CD4-positive, alpha-beta T cell (primary cell): ENCODE measurements around the gene HSCB. TPM values are rescaled to one million over a fixed set of nuclear protein-coding genes. Genes with fewer than 3 reads are reported as not detected.

Experiments used
- ATAC-seq: fragments of 200-7000 bp; cut with Tn5 transposase; one replicate; pipeline ENCODE4 v1.10.0; 2022; ENCODE audit warnings: mild to moderate bottlenecking; ENCODE audit not compliant: poor library complexity
- CTCF ChIA-PET: fragments of 350-600 bp; sonication (Branson Sonifier 250); formaldehyde crosslinking; loops from one replicate; lab custom pipeline; 2021; ENCODE audit warnings: antibody characterized with exemption, inconsistent platforms; lab: Charles Lee
- POLR2A ChIA-PET: fragments of 350-600 bp; sonication (Branson Sonifier 250); formaldehyde crosslinking; loops from one replicate; lab custom pipeline; 2021; ENCODE audit warnings: antibody characterized with exemption, inconsistent platforms; lab: Charles Lee
- DNase-seq, 14 experiments: peaks; one replicate each; pipeline ENCODE4 v3.0.0-alpha.2; 2013 to 2020; ENCODE audit warnings: mixed read lengths in 2 of 14
- H3K27ac ChIP-seq, 2 donors: one replicate each; pipeline versions ENCODE4 v1.5.1 to v1.7.0; 2013; ENCODE audit warnings: low read length in 2 of 2, low read depth in 1 of 2, mild to moderate bottlenecking in 1 of 2
- H3K27me3 ChIP-seq, 2 experiments: 1 replicate in 1 of 2; 2 replicates in 1 of 2; pipeline versions ENCODE4 v1.6.1 to v1.7.0; 2013; ENCODE audit warnings: low read length in 2 of 2, control low read depth in 1 of 2, mild to moderate bottlenecking in 1 of 2, moderate library complexity in 1 of 2; ENCODE audit not compliant: insufficient read depth in 2 of 2, control insufficient read depth in 1 of 2
- H3K36me3 ChIP-seq: one replicate; pipeline ENCODE4 v1.6.1; 2013; ENCODE audit warnings: low read length, control low read depth; ENCODE audit not compliant: insufficient read depth
- H3K4me1 ChIP-seq: one replicate; pipeline ENCODE4 v1.6.1; 2013; ENCODE audit warnings: low read length, control low read depth; ENCODE audit not compliant: insufficient read depth
- H3K4me3 ChIP-seq: one replicate; pipeline ENCODE4 v1.5.1; 2013; ENCODE audit warnings: mild to moderate bottlenecking, low read length, moderate library complexity
- H3K9me3 ChIP-seq, 2 experiments: 1 replicate in 1 of 2; 2 replicates in 1 of 2; pipeline versions ENCODE4 v1.6.1 to v1.7.0; 2013; ENCODE audit warnings: low read length in 2 of 2, mild to moderate bottlenecking in 2 of 2, control low read depth in 1 of 2, moderate library complexity in 1 of 2; ENCODE audit not compliant: control insufficient read depth in 1 of 2, insufficient read depth in 1 of 2
- H3K27ac Mint-ChIP-seq: one replicate; pipeline ENCODE4 v1.8.0; 2020; ENCODE audit warnings: mixed read lengths
- H3K27me3 Mint-ChIP-seq: one replicate; pipeline ENCODE4 v1.8.0; 2021; ENCODE audit warnings: mixed read lengths
- H3K36me3 Mint-ChIP-seq: one replicate; pipeline ENCODE4 v1.8.0; 2021; ENCODE audit warnings: low read depth, mixed read lengths
- H3K4me1 Mint-ChIP-seq: one replicate; pipeline ENCODE4 v1.8.0; 2021; ENCODE audit warnings: low read depth, mixed read lengths
- H3K4me3 Mint-ChIP-seq: one replicate; pipeline ENCODE4 v1.8.0; 2020; ENCODE audit warnings: mild to moderate bottlenecking, mixed read lengths
- H3K9me3 Mint-ChIP-seq: one replicate; pipeline ENCODE4 v1.8.0; 2020; ENCODE audit warnings: mixed read lengths
- intact Hi-C, 2 experiments: fragments of 100-400 bp; cut with DNase I in 1 of 2; cut with micrococcal nuclease in 1 of 2; formaldehyde crosslinking; loops; one replicate each; pipeline versions ENCODE4 v1.15.1 to v1.9.0; 2023 to 2025; cut with DNase I, micrococcal nuclease
- total RNA-seq, 174 experiments: library from RNA in 2 of 174; stranded (reverse) in 2 of 174; gene quantifications; one replicate each; pipeline ENCODE4 v1.2.3 and lab custom pipeline; 2021 to 2026
- TF ChIP-seq, protein P1 (sequence below): fragments of 200-600 bp; IDR thresholded peaks from one replicate; pipeline ENCODE4 v1.8.0; 2022; ENCODE audit warnings: antibody characterized with exemption, mild to moderate bottlenecking

Gene HSCB
- total RNA-seq, 2 experiments from 2014 or later: 3.4 to 3.7 TPM

- Histone ChIP-seq H3K4me1 (no peaks in the 10 kb centered on the region), H3K4me3 (no peak overlapping the region), H3K27ac (no peak overlapping the region), H3K9me3 (no peaks in the 10 kb centered on the region), H3K27me3 (no peaks in the 10 kb centered on the region), H3K36me3 (peaks cover 4% of the 10 kb centered on the region)
- Mint-ChIP-seq H3K27me3 (no peaks in the 10 kb centered on the region), H3K4me1 (no peaks in the 10 kb centered on the region), H3K27ac (no peak overlapping the region), H3K36me3 (peaks cover 13% of the 10 kb centered on the region), H3K9me3 (no peaks in the 10 kb centered on the region), H3K4me3 (no peak overlapping the region)
- DNase-seq (no peak), ATAC-seq (no peak)
- ChIA-PET CTCF (no interaction called here), POLR2A (no interaction called here)
- TF ChIP-seq, protein P1, sequence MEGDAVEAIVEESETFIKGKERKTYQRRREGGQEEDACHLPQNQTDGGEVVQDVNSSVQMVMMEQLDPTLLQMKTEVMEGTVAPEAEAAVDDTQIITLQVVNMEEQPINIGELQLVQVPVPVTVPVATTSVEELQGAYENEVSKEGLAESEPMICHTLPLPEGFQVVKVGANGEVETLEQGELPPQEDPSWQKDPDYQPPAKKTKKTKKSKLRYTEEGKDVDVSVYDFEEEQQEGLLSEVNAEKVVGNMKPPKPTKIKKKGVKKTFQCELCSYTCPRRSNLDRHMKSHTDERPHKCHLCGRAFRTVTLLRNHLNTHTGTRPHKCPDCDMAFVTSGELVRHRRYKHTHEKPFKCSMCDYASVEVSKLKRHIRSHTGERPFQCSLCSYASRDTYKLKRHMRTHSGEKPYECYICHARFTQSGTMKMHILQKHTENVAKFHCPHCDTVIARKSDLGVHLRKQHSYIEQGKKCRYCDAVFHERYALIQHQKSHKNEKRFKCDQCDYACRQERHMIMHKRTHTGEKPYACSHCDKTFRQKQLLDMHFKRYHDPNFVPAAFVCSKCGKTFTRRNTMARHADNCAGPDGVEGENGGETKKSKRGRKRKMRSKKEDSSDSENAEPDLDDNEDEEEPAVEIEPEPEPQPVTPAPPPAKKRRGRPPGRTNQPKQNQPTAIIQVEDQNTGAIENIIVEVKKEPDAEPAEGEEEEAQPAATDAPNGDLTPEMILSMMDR: no peak
- intact Hi-C loops: no loop called here
Measured at GRCh38 chr22:28718044-28718443, 23.8 kb upstream of the HSCB start.

- DNase-seq (no peak), ATAC-seq (no peak)
- ChIA-PET CTCF (no interaction called here), POLR2A (no interaction called here)
- intact Hi-C loops: no loop called here
- Histone ChIP-seq H3K4me1 (no peaks in the 10 kb centered on the region), H3K27me3 (no peaks in the 10 kb centered on the region), H3K27ac (no peak overlapping the region), H3K36me3 (peaks cover 6% of the 10 kb centered on the region), H3K4me3 (no peak overlapping the region), H3K9me3 (no peaks in the 10 kb centered on the region)
- no peaks in the 10 kb centered on the region for H3K27me3 Mint-ChIP-seq
- no peaks in the 10 kb centered on the region for H3K4me1 Mint-ChIP-seq
- H3K9me3 Mint-ChIP-seq: no peaks in the 10 kb centered on the region
- H3K36me3 Mint-ChIP-seq: peaks cover 33% of the 10 kb centered on the region
- no peak overlapping the region for H3K4me3 Mint-ChIP-seq
- H3K27ac Mint-ChIP-seq: no peak overlapping the region
- TF ChIP-seq, protein P1: no peak
Measured at GRCh38 chr22:28728002-28728401, 13.8 kb upstream of the HSCB start.

- intact Hi-C loops: no loop called here
- no peaks in the 10 kb centered on the region for H3K27me3 ChIP-seq
- H3K4me1 ChIP-seq: no peaks in the 10 kb centered on the region
- ChIA-PET POLR2A (interaction anchor here (0.6 kb wide), 1 partner anchor 30 kb away, joined by 3 read pairs; no protein-coding TSS in a partner anchor), CTCF (no interaction called here)
- DNase-seq: no peak
- H3K4me3 Mint-ChIP-seq: no peak overlapping the region
- peaks cover 6% of the 10 kb centered on the region for H3K36me3 ChIP-seq
- H3K27ac ChIP-seq: no peak overlapping the region
- H3K27me3 Mint-ChIP-seq: no peaks in the 10 kb centered on the region
- H3K4me3 ChIP-seq: no peak overlapping the region
- peaks cover 34% of the 10 kb centered on the region for H3K36me3 Mint-ChIP-seq
- no peak overlapping the region for H3K27ac Mint-ChIP-seq
- H3K9me3 Mint-ChIP-seq: no peaks in the 10 kb centered on the region
- H3K9me3 ChIP-seq: no peaks in the 10 kb centered on the region
- ATAC-seq: no peak
- TF ChIP-seq, protein P1: no peak
- H3K4me1 Mint-ChIP-seq: no peaks in the 10 kb centered on the region
Measured at GRCh38 chr22:28728621-28729313, 13.1 kb upstream of the HSCB start.
